ENCODE measurements around the gene SLC6A2. TPM values are rescaled to one million over a fixed set of nuclear protein-coding genes. Genes with fewer than 3 reads are reported as not detected.

SLC6A2 gene
- total RNA-seq, 4 donors from 2014 or later = 0.32 TPM; not detected in 3

DNA sequence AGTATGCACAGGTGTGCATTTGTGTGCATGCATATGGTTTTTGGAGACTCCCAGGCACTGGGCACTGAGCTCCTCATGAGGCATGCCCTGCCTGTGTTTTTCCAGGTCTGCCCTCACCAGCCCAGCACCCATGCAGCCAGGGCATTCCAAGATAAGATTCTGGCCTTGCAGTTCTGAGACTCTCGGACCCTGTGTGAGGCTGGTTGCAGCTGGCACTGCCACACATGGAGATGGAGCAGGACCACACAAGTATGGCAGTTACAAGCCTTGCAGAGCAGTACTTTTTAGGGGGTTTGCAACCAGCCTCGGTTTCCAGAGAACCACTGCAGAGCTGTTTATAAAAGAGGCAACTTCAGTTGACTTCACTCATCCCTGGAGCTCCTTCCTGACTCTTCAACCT, 10.2 kb downstream of the SLC6A2 start:
- DNase-seq = no peak
- H3K36me3 ChIP-seq = no peaks in the 10 kb centered on the region
- no peaks in the 10 kb centered on the region for H3K9me3 ChIP-seq
- in situ Hi-C loops (cut with MboI; ENCODE audit: low pct_ligation_motif_present in 1 of 4, low pct_unique_long_range_greater_than_20kb in 1 of 4, low sequenced_read_pairs in 3 of 4) (no loop called here), intact Hi-C loops (cut with DNase I; ENCODE audit: low total_unique reads) (no loop called here)
- H3K27me3 ChIP-seq = no peaks in the 10 kb centered on the region
- TF ChIP-seq EP300 (IDR thresholded peaks at IDR 0.05; ENCODE audit: low read depth) (no peak), POLR2AphosphoS5 (IDR thresholded peaks at IDR 0.05) (no peak), POLR2A (IDR thresholded peaks at IDR 0.05) (no peak)
- TF ChIP-seq, protein P1, sequence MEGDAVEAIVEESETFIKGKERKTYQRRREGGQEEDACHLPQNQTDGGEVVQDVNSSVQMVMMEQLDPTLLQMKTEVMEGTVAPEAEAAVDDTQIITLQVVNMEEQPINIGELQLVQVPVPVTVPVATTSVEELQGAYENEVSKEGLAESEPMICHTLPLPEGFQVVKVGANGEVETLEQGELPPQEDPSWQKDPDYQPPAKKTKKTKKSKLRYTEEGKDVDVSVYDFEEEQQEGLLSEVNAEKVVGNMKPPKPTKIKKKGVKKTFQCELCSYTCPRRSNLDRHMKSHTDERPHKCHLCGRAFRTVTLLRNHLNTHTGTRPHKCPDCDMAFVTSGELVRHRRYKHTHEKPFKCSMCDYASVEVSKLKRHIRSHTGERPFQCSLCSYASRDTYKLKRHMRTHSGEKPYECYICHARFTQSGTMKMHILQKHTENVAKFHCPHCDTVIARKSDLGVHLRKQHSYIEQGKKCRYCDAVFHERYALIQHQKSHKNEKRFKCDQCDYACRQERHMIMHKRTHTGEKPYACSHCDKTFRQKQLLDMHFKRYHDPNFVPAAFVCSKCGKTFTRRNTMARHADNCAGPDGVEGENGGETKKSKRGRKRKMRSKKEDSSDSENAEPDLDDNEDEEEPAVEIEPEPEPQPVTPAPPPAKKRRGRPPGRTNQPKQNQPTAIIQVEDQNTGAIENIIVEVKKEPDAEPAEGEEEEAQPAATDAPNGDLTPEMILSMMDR (IDR thresholded peaks at IDR 0.05) = no peak
- no peak overlapping the region for H3K4me3 ChIP-seq
- H3K27ac ChIP-seq = no peak overlapping the region
- H3K4me1 ChIP-seq = no peaks in the 10 kb centered on the region
- WGBS, 2 donors (ENCODE audit: low coverage in 1 of 2) = 73% methylated on average over 2 of the region's 2 CpGs; no CpG with 5 or more reads in 1 of the 2 donors

DNA sequence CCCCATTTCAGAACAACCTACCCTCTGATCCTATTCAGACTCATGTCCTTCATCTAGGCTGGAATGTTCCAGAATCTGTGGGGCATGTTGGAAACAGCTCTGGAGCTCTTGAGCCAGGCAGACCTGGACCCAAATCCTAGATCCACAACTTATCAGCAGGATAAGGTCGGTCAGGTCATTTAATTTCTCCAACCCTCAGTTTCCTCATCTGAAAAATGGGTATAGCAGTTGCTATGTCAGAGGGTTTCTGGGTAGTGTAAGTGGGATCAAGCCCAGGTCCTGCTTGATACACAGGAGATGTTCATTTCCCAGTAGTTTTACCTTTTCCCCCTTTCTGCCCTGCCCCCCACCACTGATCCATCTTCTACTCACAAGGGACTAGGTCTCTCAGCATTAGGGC, 12.0 kb downstream of the SLC6A2 start:
- DNase-seq = no peak
- WGBS, 2 donors (ENCODE audit: low coverage in 1 of 2) = 86% methylated on average over 1 of the region's 1 CpG; no CpG with 5 or more reads in 1 of the 2 donors
- intact Hi-C loops (cut with DNase I; ENCODE audit: low total_unique reads) (no loop called here), in situ Hi-C loops (cut with MboI; ENCODE audit: low pct_ligation_motif_present in 1 of 4, low pct_unique_long_range_greater_than_20kb in 1 of 4, low sequenced_read_pairs in 3 of 4) (no loop called here)
- no peak overlapping the region for H3K4me3 ChIP-seq
- no peaks in the 10 kb centered on the region for H3K27me3 ChIP-seq
- no peaks in the 10 kb centered on the region for H3K36me3 ChIP-seq
- no peaks in the 10 kb centered on the region for H3K4me1 ChIP-seq
- TF ChIP-seq POLR2A (IDR thresholded peaks at IDR 0.05) (no peak), POLR2AphosphoS5 (IDR thresholded peaks at IDR 0.05) (no peak), EP300 (IDR thresholded peaks at IDR 0.05; ENCODE audit: low read depth) (no peak)
- TF ChIP-seq, protein P1 (IDR thresholded peaks at IDR 0.05) = no peak
- no peak overlapping the region for H3K27ac ChIP-seq
- no peaks in the 10 kb centered on the region for H3K9me3 ChIP-seq

GRCh38 chr16:55668340-55669281, 12.8 kb downstream of the SLC6A2 start:
- intact Hi-C loops (cut with DNase I; ENCODE audit: low total_unique reads) (no loop called here), in situ Hi-C loops (cut with MboI; ENCODE audit: low pct_ligation_motif_present in 1 of 4, low pct_unique_long_range_greater_than_20kb in 1 of 4, low sequenced_read_pairs in 3 of 4) (no loop called here)
- DNase-seq = no peak
- TF ChIP-seq POLR2AphosphoS5 (IDR thresholded peaks at IDR 0.05) = no peak
- no peak for TF ChIP-seq POLR2A (IDR thresholded peaks at IDR 0.05)
- no peak for TF ChIP-seq EP300 (IDR thresholded peaks at IDR 0.05; ENCODE audit: low read depth)
- TF ChIP-seq, protein P1 (IDR thresholded peaks at IDR 0.05) = no peak
- Histone ChIP-seq H3K27me3 (no peaks in the 10 kb centered on the region), H3K4me3 (no peak overlapping the region), H3K36me3 (no peaks in the 10 kb centered on the region), H3K27ac (no peak overlapping the region), H3K4me1 (no peaks in the 10 kb centered on the region), H3K9me3 (no peaks in the 10 kb centered on the region)
- 78 to 89% methylated on average over 1 to 8 of the region's 9 CpGs for WGBS, 2 donors (ENCODE audit: low coverage in 1 of 2)

DNA sequence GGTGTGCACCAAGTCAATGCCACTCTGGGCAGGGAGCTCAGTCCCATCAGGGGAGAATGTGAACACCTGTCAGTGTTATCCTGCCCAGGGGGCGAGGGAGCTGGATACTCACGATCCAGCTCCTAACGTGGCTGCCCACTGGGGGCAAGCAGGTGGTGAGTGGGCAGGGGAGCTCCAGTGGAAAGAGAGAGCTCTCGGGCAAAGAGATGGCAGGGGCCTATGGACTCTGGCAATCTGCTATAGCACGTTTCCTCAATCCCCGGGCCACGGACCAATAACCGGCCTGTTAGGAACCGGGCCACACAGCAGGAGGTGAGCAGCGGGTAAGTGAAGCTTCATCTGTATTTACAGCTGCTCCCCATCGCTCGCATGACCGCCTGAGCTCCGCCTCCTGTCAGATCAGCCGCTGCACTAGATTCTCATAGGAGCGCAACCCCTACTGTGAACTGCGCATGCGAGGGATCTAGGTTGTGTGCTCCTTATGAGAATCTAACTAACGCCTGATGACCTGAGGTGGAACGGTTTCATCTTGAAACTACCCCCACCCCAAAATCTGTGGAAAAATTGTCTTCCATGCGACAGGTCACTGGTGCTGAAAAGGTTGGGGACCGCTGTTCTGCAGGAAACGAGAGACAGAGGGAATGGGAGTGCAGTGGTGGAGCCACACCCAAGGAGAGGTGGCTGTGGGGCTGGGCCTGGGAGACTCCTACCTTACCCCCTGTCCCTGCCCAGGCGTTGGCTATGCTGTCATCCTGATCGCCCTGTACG, 15.6 kb downstream of the SLC6A2 start:
- no peak for DNase-seq
- TF ChIP-seq EP300 (IDR thresholded peaks at IDR 0.05; ENCODE audit: low read depth) = no peak
- TF ChIP-seq, protein P1 (IDR thresholded peaks at IDR 0.05) = no peak
- H3K27me3 ChIP-seq = no peaks in the 10 kb centered on the region
- H3K27ac ChIP-seq = no peak overlapping the region
- no peaks in the 10 kb centered on the region for H3K4me1 ChIP-seq
- H3K9me3 ChIP-seq = no peaks in the 10 kb centered on the region
- H3K36me3 ChIP-seq = no peaks in the 10 kb centered on the region
- WGBS, 2 donors (ENCODE audit: low coverage in 1 of 2) = 87 to 88% methylated on average over 3 to 26 of the region's 26 CpGs
- no peak overlapping the region for H3K4me3 ChIP-seq
- in situ Hi-C loops (cut with MboI; ENCODE audit: low pct_ligation_motif_present in 1 of 4, low pct_unique_long_range_greater_than_20kb in 1 of 4, low sequenced_read_pairs in 3 of 4) (no loop called here), intact Hi-C loops (cut with DNase I; ENCODE audit: low total_unique reads) (no loop called here)

Measured in transverse colon (tissue), 4 donors.